Measurements from ENCODE around the gene ERC1.

ERC1 gene

GRCh38 chr12:1256285-1256684, 265.3 kb downstream of the ERC1 start:
- Histone ChIP-seq H3K4me1 (ENCODE audit: control insufficient read depth, low read length) (peaks cover under 1% of the 10 kb centered on the region), H3K79me2 (ENCODE audit: control insufficient read depth, low read length) (no peaks in the 10 kb centered on the region), H3K9me2 (replicated peaks; ENCODE audit: control insufficient read depth, low read length) (no peaks in the 10 kb centered on the region), H4K20me1 (ENCODE audit: control insufficient read depth, insufficient read depth, low read depth, low read length) (no peaks in the 10 kb centered on the region), H3K36me3 (ENCODE audit: control insufficient read depth, low read length) (no peaks in the 10 kb centered on the region), H3K4me3 (ENCODE audit: low read length) (no peak overlapping the region), H3F3A (ENCODE audit: control insufficient read depth, insufficient read depth) (no peaks in the 10 kb centered on the region), H3K27ac (ENCODE audit: low read depth, low read length) (no peak overlapping the region), H3K4me2 (ENCODE audit: low read length) (no peak overlapping the region), H3K27me3 (ENCODE audit: control insufficient read depth, low read length) (no peaks in the 10 kb centered on the region), H3K9me3 (ENCODE audit: control insufficient read depth, insufficient read depth, low read length) (no peaks in the 10 kb centered on the region)
- TF ChIP-seq EZH2phosphoT487 (IDR thresholded peaks at IDR 0.05; ENCODE audit: borderline replicate concordance, low read length) (no peak), CTCF (IDR thresholded peaks at IDR 0.05; ENCODE audit: low read depth, low read length, poor library complexity, severe bottlenecking) (no peak)

- Histone ChIP-seq H3K27me3 (ENCODE audit: control insufficient read depth, low read length) (no peaks in the 10 kb centered on the region), H3K36me3 (ENCODE audit: control insufficient read depth, low read length) (no peaks in the 10 kb centered on the region), H3K4me2 (ENCODE audit: low read length) (no peak overlapping the region), H3F3A (ENCODE audit: control insufficient read depth, insufficient read depth) (no peaks in the 10 kb centered on the region), H3K4me1 (ENCODE audit: control insufficient read depth, low read length) (peaks cover 8% of the 10 kb centered on the region), H3K4me3 (ENCODE audit: low read length) (no peak overlapping the region), H3K79me2 (ENCODE audit: control insufficient read depth, low read length) (no peaks in the 10 kb centered on the region), H3K27ac (ENCODE audit: low read depth, low read length) (no peak overlapping the region), H3K9me2 (replicated peaks; ENCODE audit: control insufficient read depth, low read length) (no peaks in the 10 kb centered on the region), H3K9me3 (ENCODE audit: control insufficient read depth, insufficient read depth, low read length) (no peaks in the 10 kb centered on the region), H4K20me1 (ENCODE audit: control insufficient read depth, insufficient read depth, low read depth, low read length) (no peaks in the 10 kb centered on the region)
- TF ChIP-seq EZH2phosphoT487 (IDR thresholded peaks at IDR 0.05; ENCODE audit: borderline replicate concordance, low read length) (no peak), CTCF (IDR thresholded peaks at IDR 0.05; ENCODE audit: low read depth, low read length, poor library complexity, severe bottlenecking) (no peak)
Observed at GRCh38 chr12:1256991-1257390, 266.0 kb downstream of the ERC1 start.

- Histone ChIP-seq H3K4me2 (ENCODE audit: low read length) (peak overlapping the region; percentile 18), H3K27me3 (ENCODE audit: control insufficient read depth, low read length) (no peaks in the 10 kb centered on the region), H3K36me3 (ENCODE audit: control insufficient read depth, low read length) (peaks cover 8% of the 10 kb centered on the region), H3K27ac (ENCODE audit: low read depth, low read length) (no peak overlapping the region), H3K4me1 (ENCODE audit: control insufficient read depth, low read length) (peaks cover 13% of the 10 kb centered on the region), H3K9me2 (replicated peaks; ENCODE audit: control insufficient read depth, low read length) (no peaks in the 10 kb centered on the region), H3K9me3 (ENCODE audit: control insufficient read depth, insufficient read depth, low read length) (no peaks in the 10 kb centered on the region), H4K20me1 (ENCODE audit: control insufficient read depth, insufficient read depth, low read depth, low read length) (no peaks in the 10 kb centered on the region), H3K79me2 (ENCODE audit: control insufficient read depth, low read length) (no peaks in the 10 kb centered on the region), H3F3A (ENCODE audit: control insufficient read depth, insufficient read depth) (no peaks in the 10 kb centered on the region), H3K4me3 (ENCODE audit: low read length) (no peak overlapping the region)
- no peak for TF ChIP-seq CTCF (IDR thresholded peaks at IDR 0.05; ENCODE audit: low read depth, low read length, poor library complexity, severe bottlenecking)
- no peak for TF ChIP-seq EZH2phosphoT487 (IDR thresholded peaks at IDR 0.05; ENCODE audit: borderline replicate concordance, low read length)
Observed at GRCh38 chr12:1262011-1262410, 271.0 kb downstream of the ERC1 start.

- peaks cover 8% of the 10 kb centered on the region for H3K36me3 ChIP-seq (ENCODE audit: control insufficient read depth, low read length)
- H3K9me3 ChIP-seq (ENCODE audit: control insufficient read depth, insufficient read depth, low read length): no peaks in the 10 kb centered on the region
- no peak overlapping the region for H3K27ac ChIP-seq (ENCODE audit: low read depth, low read length)
- TF ChIP-seq EZH2phosphoT487 (IDR thresholded peaks at IDR 0.05; ENCODE audit: borderline replicate concordance, low read length): no peak
- no peak for TF ChIP-seq CTCF (IDR thresholded peaks at IDR 0.05; ENCODE audit: low read depth, low read length, poor library complexity, severe bottlenecking)
- no peak overlapping the region for H3K4me2 ChIP-seq (ENCODE audit: low read length)
- no peaks in the 10 kb centered on the region for H3K9me2 ChIP-seq (replicated peaks; ENCODE audit: control insufficient read depth, low read length)
- H3F3A ChIP-seq (ENCODE audit: control insufficient read depth, insufficient read depth): no peaks in the 10 kb centered on the region
- H3K27me3 ChIP-seq (ENCODE audit: control insufficient read depth, low read length): no peaks in the 10 kb centered on the region
- H3K4me1 ChIP-seq (ENCODE audit: control insufficient read depth, low read length): peaks cover 9% of the 10 kb centered on the region
- no peak overlapping the region for H3K4me3 ChIP-seq (ENCODE audit: low read length)
- H4K20me1 ChIP-seq (ENCODE audit: control insufficient read depth, insufficient read depth, low read depth, low read length): no peaks in the 10 kb centered on the region
- H3K79me2 ChIP-seq (ENCODE audit: control insufficient read depth, low read length): no peaks in the 10 kb centered on the region
Observed at GRCh38 chr12:1267243-1267642, 276.2 kb downstream of the ERC1 start.

Data from DOHH2 (cell line).